Measurements from ENCODE around the gene HSD11B1. TPM values are rescaled to one million over a fixed set of nuclear protein-coding genes. Genes with fewer than 3 reads are reported as not detected.

HSD11B1 gene
- total RNA-seq (10 to 100 TPM in 1 of 10 donors, 1 to 10 TPM in 9; 1.3 to 15.7 (median 3.0) TPM), polyA plus RNA-seq (1 to 10 TPM in 1 of 2 donors, under 1 TPM in 1; 0.59 to 7.2 TPM)
- long read RNA-seq, donor 1 = 0 reads
- long read RNA-seq, donor 2, partial matches to known transcripts = 0 of 3 reads
- long read RNA-seq, donor 2, other reads (novel, unspliced or antisense) = 0 of 3 reads
- long read RNA-seq, donor 3, partial matches to known transcripts = 0 of 3 reads
- long read RNA-seq, donor 3, other reads (novel, unspliced or antisense) = 2 of 3 reads

- ATAC-seq (peak; percentile 90 to 95 (median 94)), DNase-seq (peak; percentile 61 to 66)
- H3K27me3 ChIP-seq = no peaks in the 10 kb centered on the region
- H3K9me3 ChIP-seq = no peaks in the 10 kb centered on the region
- H3K4me3 ChIP-seq = peak within 1 kb of the TSS in 2 of 10 donors; percentile 8 to 20
- TF ChIP-seq, protein P1, sequence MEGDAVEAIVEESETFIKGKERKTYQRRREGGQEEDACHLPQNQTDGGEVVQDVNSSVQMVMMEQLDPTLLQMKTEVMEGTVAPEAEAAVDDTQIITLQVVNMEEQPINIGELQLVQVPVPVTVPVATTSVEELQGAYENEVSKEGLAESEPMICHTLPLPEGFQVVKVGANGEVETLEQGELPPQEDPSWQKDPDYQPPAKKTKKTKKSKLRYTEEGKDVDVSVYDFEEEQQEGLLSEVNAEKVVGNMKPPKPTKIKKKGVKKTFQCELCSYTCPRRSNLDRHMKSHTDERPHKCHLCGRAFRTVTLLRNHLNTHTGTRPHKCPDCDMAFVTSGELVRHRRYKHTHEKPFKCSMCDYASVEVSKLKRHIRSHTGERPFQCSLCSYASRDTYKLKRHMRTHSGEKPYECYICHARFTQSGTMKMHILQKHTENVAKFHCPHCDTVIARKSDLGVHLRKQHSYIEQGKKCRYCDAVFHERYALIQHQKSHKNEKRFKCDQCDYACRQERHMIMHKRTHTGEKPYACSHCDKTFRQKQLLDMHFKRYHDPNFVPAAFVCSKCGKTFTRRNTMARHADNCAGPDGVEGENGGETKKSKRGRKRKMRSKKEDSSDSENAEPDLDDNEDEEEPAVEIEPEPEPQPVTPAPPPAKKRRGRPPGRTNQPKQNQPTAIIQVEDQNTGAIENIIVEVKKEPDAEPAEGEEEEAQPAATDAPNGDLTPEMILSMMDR (IDR thresholded peaks at IDR 0.05) = no peak
- WGBS, 2 donors = 58 to 68% methylated on average over 6 of the region's 6 CpGs
- H3K27ac ChIP-seq = peak within 1 kb of the TSS in 6 of 10 donors; percentile 44 to 57 (median 52)
- H3K4me1 ChIP-seq = peaks cover 3 to 24% (median 12%) of the 10 kb centered on the region in 9 donors
- no peaks in the 10 kb centered on the region for H3K36me3 ChIP-seq
- intact Hi-C loops (cut with DNase I) = no loop called here
Observed at GRCh38 chr1:209704584-209704983, at the start of gene HSD11B1. HSD11B1 (plus strand) TSS chr1:209704846; CDS start chr1:209704943, 97 bp downstream.

GRCh38 chr1:209655411-209656231 lies 49.0 kb upstream of the HSD11B1 start:
- H3K27me3 ChIP-seq = no peaks in the 10 kb centered on the region
- no peak overlapping the region for H3K4me3 ChIP-seq
- TF ChIP-seq, protein P1 (IDR thresholded peaks at IDR 0.05) = no peak
- 90 to 91% methylated on average over 9 of the region's 9 CpGs for WGBS, 2 donors
- ATAC-seq (no peak), DNase-seq (no peak)
- peaks cover 6 to 53% (median 27%) of the 10 kb centered on the region in 9 donors for H3K4me1 ChIP-seq
- no peak overlapping the region for H3K27ac ChIP-seq
- H3K9me3 ChIP-seq = no peaks in the 10 kb centered on the region
- H3K36me3 ChIP-seq = no peaks in the 10 kb centered on the region
- intact Hi-C loops (cut with DNase I) = no loop called here

DNA sequence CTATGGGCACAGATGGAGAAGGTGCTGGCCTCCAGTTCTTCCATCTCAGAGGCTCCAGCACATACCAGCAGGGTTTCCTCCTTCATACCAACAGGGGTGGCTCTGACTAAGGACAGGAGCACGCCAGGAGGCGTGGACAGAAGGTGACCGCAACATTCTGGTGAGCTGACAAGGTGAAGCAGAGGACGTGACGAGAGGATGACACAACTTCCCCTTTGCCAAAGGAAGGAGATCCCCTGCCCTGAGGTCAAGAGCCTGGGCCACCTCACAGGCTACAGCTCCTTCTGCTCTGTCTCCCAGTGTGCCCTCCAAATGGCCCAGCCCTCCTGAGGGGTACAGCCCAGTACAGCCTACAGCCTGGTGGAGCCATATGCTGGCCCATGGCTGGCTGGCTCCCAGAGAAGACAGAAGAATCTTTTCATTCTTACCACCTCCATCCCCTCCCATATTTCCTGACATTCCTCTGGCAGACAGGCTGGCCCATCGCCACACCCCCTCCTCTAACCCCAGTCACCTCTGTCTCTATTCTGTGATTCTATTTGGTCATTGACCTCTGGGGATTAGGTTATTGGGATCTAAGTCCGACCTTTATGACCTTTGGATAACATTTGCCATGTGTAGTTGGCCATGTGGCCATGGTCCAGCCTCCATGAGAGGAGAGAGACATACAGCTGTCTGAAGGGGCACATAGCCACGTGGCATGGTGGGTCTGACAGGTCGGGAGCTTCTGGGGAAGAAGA lies 47.3 kb upstream of the HSD11B1 start:
- H3K4me3 ChIP-seq = no peak overlapping the region
- H3K9me3 ChIP-seq = no peaks in the 10 kb centered on the region
- H3K36me3 ChIP-seq = no peaks in the 10 kb centered on the region
- 80 to 83% methylated on average over 9 of the region's 9 CpGs for WGBS, 2 donors
- DNase-seq (no peak), ATAC-seq (peak in 3 of 8 donors; percentile 23 to 35 (median 25))
- peaks cover 6 to 36% (median 18%) of the 10 kb centered on the region in 9 donors for H3K4me1 ChIP-seq
- TF ChIP-seq, protein P1 (IDR thresholded peaks at IDR 0.05) = no peak
- H3K27ac ChIP-seq = peak overlapping the region in 2 of 10 donors; percentile 52 to 82
- no peaks in the 10 kb centered on the region for H3K27me3 ChIP-seq
- intact Hi-C loops (cut with DNase I) = no loop called here

GRCh38 chr1:209657918-209658317 lies 46.7 kb upstream of the HSD11B1 start:
- Histone ChIP-seq H3K36me3 (no peaks in the 10 kb centered on the region), H3K4me3 (no peak overlapping the region), H3K27me3 (no peaks in the 10 kb centered on the region), H3K9me3 (no peaks in the 10 kb centered on the region), H3K4me1 (peaks cover 2 to 30% (median 12%) of the 10 kb centered on the region in 9 donors), H3K27ac (peak overlapping the region in 2 of 10 donors; percentile 52 to 82)
- TF ChIP-seq, protein P1 (IDR thresholded peaks at IDR 0.05) = no peak
- intact Hi-C loops (cut with DNase I) = no loop called here
- ATAC-seq (no peak), DNase-seq (no peak)
- 76 to 97% methylated on average over 5 of the region's 5 CpGs for WGBS, 2 donors
